Lower leg skin (tissue), 3 donors: Measurements from ENCODE around the gene IL1B.

Experiments
- CTCF ChIP-seq, 3 donors: fragments of 450-650 bp; IDR thresholded peaks; one replicate each; pipeline ENCODE4 v1.5.1; 2016; ENCODE audit warnings: antibody characterized with exemption in 3 of 3, mild to moderate bottlenecking in 3 of 3, moderate library complexity in 2 of 3
- POLR2A ChIP-seq, 2 donors: fragments of 450-650 bp; IDR thresholded peaks; one replicate each; pipeline ENCODE4 v1.6.1; 2016 to 2017; ENCODE audit warnings: antibody characterized with exemption in 2 of 2, mild to moderate bottlenecking in 1 of 2, moderate library complexity in 1 of 2

- TF ChIP-seq CTCF (IDR thresholded peaks at IDR 0.05) (no peak), POLR2A (IDR thresholded peaks at IDR 0.05) (no peak)
Observed at GRCh38 chr2:112811841-112812306, 24.7 kb downstream of the IL1B start.
